Stimulated activated memory B cell treated with anti-CD40 and anti-IgM and Interleukin-4, amounts not matched to agents 10 μg/mL and 1 μg/mL and 100 μg/mL, for 72 hours (primary cell): ENCODE measurements around the gene ZNF750.

Experiments
- ATAC-seq: fragments of 150-1000 bp; cut with Tn5 transposase; 2 replicates; pipeline ENCODE4 v1.10.0; 2021
- H3K27ac Mint-ChIP-seq: one replicate; pipeline ENCODE4 v1.8.0; 2022; ENCODE audit warnings: mild to moderate bottlenecking, mixed read lengths
- H3K27me3 Mint-ChIP-seq: one replicate; pipeline ENCODE4 v1.8.0; 2022; ENCODE audit warnings: mixed read lengths
- H3K36me3 Mint-ChIP-seq: one replicate; pipeline ENCODE4 v1.8.0; 2022; ENCODE audit warnings: mixed read lengths
- H3K4me1 Mint-ChIP-seq: one replicate; pipeline ENCODE4 v1.8.0; 2022; ENCODE audit warnings: mixed read lengths
- H3K4me3 Mint-ChIP-seq: one replicate; pipeline ENCODE4 v1.8.0; 2022; ENCODE audit warnings: mild to moderate bottlenecking, moderate library complexity, mixed read lengths
- H3K9me3 Mint-ChIP-seq: one replicate; pipeline ENCODE4 v1.8.0; 2022; ENCODE audit warnings: mixed read lengths

Gene ZNF750

GRCh38 chr17:82806645-82807044 is 33.2 kb downstream of the ZNF750 start:
- peaks cover 10% of the 10 kb centered on the region for H3K4me1 Mint-ChIP-seq
- peaks cover under 1% of the 10 kb centered on the region for H3K9me3 Mint-ChIP-seq
- no peaks in the 10 kb centered on the region for H3K27me3 Mint-ChIP-seq
- H3K27ac Mint-ChIP-seq, result no peak overlapping the region
- no peak overlapping the region for H3K4me3 Mint-ChIP-seq
- peaks cover 55% of the 10 kb centered on the region for H3K36me3 Mint-ChIP-seq
- ATAC-seq, result no peak

DNA sequence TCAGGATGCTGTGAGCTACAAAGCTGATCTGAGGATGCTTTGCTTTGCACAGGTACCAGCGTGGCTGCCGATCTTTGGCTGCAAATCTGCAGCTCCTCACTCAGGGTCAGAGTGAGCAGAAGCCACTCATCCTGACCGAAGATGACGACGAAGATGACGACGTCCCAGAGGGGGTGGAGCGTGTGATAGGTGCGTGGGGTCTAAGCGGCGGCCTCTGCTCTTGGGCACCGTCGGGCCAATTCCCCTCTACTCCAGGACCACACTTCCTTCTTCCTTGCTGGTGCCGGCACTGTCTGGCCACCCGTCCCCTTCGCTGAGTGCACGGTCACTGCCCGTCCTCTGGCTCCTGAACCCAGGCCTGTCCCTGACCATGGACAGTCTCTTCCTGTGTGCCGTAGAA is 34.0 kb downstream of the ZNF750 start:
- peaks cover 55% of the 10 kb centered on the region for H3K36me3 Mint-ChIP-seq
- H3K27me3 Mint-ChIP-seq, result no peaks in the 10 kb centered on the region
- H3K4me1 Mint-ChIP-seq, result peaks cover 15% of the 10 kb centered on the region
- H3K9me3 Mint-ChIP-seq, result peaks cover 6% of the 10 kb centered on the region
- ATAC-seq, result no peak
- no peak overlapping the region for H3K27ac Mint-ChIP-seq
- H3K4me3 Mint-ChIP-seq, result no peak overlapping the region

DNA sequence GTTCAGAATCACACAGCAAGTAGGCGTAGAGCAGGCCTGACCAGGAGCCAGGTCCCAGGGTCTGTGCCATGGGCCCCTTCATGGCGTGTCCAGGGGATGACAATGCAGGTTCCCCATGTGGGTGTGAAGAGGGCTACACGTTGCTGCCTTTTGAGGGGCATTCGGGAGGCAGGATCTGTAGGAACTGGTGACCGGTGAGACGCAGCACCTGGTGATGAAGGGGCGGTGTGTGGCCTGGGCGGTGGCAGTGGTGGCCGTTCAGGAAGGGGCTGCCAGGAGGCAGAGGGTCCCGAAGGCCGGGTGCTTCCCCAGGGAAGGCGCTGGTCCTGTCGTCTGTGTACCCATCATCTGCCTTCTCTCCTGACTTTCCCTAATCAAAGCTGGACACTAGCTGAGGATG is 34.6 kb downstream of the ZNF750 start:
- Mint-ChIP-seq H3K4me3 (no peak overlapping the region), H3K4me1 (peaks cover 15% of the 10 kb centered on the region), H3K27me3 (no peaks in the 10 kb centered on the region), H3K9me3 (peaks cover 6% of the 10 kb centered on the region), H3K27ac (no peak overlapping the region), H3K36me3 (peaks cover 56% of the 10 kb centered on the region)
- no peak for ATAC-seq

DNA sequence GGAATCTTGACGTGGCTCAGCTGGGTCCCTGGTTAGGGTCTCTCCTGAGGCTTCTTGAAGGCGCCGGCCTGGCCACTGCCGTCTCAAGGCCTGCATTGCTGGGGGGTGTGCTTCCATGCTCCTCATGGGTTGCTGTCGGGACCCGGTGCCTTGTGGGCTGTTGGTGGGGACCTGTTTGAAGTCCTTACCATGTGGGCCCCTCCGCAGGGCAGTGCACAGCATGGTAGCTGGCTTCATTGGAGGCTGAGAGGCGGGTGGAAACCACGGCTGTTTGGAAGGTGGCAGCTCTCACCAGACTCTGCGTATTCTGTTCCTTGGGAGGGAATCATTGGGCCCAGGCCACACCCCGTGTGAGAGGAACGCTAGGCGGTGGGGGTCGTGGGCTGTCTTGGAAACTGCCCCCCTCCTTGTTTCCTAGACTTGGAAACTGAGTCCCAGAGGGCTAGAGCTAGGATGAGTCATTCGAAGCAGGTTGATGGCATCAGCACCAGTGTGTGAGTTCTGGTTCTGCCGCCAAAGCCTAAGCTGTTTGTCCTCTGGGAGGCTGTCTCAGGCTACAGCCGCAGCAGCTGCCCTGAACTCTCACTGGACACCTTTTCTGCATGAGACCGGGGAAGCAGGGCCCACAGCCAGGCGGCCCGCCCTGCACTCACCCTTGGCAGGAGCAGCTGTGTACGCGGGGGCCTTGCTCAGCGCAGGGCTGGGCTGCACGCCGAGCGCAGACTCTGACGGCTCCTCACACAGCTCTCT is 35.2 kb downstream of the ZNF750 start:
- H3K27me3 Mint-ChIP-seq, result no peaks in the 10 kb centered on the region
- H3K4me1 Mint-ChIP-seq, result peaks cover 15% of the 10 kb centered on the region
- no peak for ATAC-seq
- no peak overlapping the region for H3K4me3 Mint-ChIP-seq
- H3K27ac Mint-ChIP-seq, result no peak overlapping the region
- H3K9me3 Mint-ChIP-seq, result peaks cover 6% of the 10 kb centered on the region
- peaks cover 56% of the 10 kb centered on the region for H3K36me3 Mint-ChIP-seq

- Mint-ChIP-seq H3K4me3 (no peak overlapping the region), H3K36me3 (peaks cover 57% of the 10 kb centered on the region), H3K9me3 (peaks cover 6% of the 10 kb centered on the region), H3K4me1 (peaks cover 15% of the 10 kb centered on the region), H3K27ac (no peak overlapping the region), H3K27me3 (no peaks in the 10 kb centered on the region)
- no peak for ATAC-seq
Observed at GRCh38 chr17:82803606-82804005, 36.2 kb downstream of the ZNF750 start.

GRCh38 chr17:82803185-82803584 is 36.6 kb downstream of the ZNF750 start:
- Mint-ChIP-seq H3K36me3 (peaks cover 57% of the 10 kb centered on the region), H3K4me3 (no peak overlapping the region), H3K27me3 (no peaks in the 10 kb centered on the region), H3K27ac (no peak overlapping the region), H3K9me3 (peaks cover 6% of the 10 kb centered on the region), H3K4me1 (peaks cover 15% of the 10 kb centered on the region)
- ATAC-seq, result no peak

DNA sequence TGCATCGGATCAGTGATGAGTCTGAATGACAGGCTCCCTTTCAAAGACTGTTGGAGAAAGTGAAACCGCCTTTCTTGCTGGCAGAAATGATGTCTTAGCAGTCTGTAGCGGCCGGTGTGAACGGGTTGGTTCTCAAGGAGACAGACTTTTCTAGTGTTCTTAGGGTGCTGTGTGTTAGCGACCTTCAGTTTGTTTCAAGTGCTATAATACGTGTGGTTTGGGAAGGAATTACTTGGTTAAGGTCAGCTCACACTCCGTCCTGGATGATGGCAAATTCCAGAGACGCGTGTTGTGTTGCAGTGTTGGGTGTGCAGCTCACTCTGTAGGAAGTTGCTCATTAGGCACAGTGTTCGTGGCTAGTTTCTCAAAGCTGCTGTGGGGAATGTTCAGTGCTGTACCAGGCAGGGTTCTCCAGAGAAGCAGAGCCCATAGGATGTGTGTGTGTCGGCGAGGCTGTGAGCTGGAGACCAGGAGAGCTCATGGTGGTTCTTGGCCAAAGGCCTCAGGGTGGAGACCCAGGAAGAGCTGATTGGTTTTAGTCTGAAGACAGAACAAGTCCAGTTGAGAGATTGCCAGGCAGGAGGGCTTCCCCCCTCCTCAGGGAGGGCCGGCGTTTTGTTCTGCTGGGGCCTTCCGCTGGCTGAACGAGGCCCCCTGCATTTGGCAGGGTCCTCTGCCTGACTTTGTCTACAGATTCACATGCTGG is 37.6 kb downstream of the ZNF750 start:
- peaks cover 6% of the 10 kb centered on the region for H3K9me3 Mint-ChIP-seq
- no peak for ATAC-seq
- H3K27ac Mint-ChIP-seq, result no peak overlapping the region
- H3K27me3 Mint-ChIP-seq, result no peaks in the 10 kb centered on the region
- H3K36me3 Mint-ChIP-seq, result peaks cover 50% of the 10 kb centered on the region
- H3K4me3 Mint-ChIP-seq, result no peak overlapping the region
- peaks cover 6% of the 10 kb centered on the region for H3K4me1 Mint-ChIP-seq

DNA sequence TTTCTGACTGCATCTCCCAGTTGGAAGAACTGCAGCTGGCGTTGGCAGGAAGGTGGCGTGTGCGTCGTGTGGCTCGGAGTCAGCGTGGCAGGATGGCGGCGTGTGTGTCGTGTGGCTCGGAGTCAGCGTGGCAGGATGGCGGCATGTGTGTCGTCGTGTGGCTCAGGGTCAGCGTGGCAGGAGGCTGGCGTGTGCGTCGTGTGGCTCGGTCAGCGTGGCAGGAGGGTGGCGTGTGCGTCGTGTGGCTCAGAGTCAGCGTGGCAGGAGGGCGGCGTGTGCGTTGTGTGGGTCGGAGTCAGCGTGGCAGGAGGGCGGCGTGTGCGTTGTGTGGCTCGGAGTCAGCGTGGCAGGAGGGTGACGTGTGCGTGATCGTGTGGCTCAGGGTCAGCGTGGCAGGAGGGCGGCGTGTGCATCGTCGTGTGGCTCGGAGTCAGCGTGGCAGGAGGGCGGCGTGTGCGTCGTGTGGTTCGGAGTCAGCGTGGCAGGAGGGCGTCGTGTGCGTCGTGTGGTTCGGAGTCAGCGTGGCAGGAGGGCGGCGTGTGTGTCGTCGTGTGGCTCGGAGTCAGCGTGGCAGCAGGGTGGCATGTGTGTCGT is 38.3 kb downstream of the ZNF750 start:
- ATAC-seq, result no peak
- Mint-ChIP-seq H3K27ac (no peak overlapping the region), H3K36me3 (peaks cover 50% of the 10 kb centered on the region), H3K4me1 (peaks cover 6% of the 10 kb centered on the region), H3K4me3 (no peak overlapping the region), H3K27me3 (no peaks in the 10 kb centered on the region), H3K9me3 (peaks cover 6% of the 10 kb centered on the region)

GRCh38 chr17:82800885-82801284 is 38.9 kb downstream of the ZNF750 start:
- peaks cover 50% of the 10 kb centered on the region for H3K36me3 Mint-ChIP-seq
- H3K4me3 Mint-ChIP-seq, result no peak overlapping the region
- H3K27ac Mint-ChIP-seq, result no peak overlapping the region
- no peaks in the 10 kb centered on the region for H3K27me3 Mint-ChIP-seq
- peaks cover 6% of the 10 kb centered on the region for H3K4me1 Mint-ChIP-seq
- no peak for ATAC-seq
- H3K9me3 Mint-ChIP-seq, result peaks cover 6% of the 10 kb centered on the region

- Mint-ChIP-seq H3K27ac (no peak overlapping the region), H3K36me3 (peaks cover 55% of the 10 kb centered on the region), H3K4me1 (peaks cover 6% of the 10 kb centered on the region), H3K27me3 (no peaks in the 10 kb centered on the region), H3K4me3 (no peak overlapping the region), H3K9me3 (peaks cover 6% of the 10 kb centered on the region)
- ATAC-seq, result no peak
Observed at GRCh38 chr17:82799591-82799990, 40.2 kb downstream of the ZNF750 start.

GRCh38 chr17:82798752-82799151 is 41.1 kb downstream of the ZNF750 start:
- H3K27me3 Mint-ChIP-seq, result no peaks in the 10 kb centered on the region
- no peak overlapping the region for H3K27ac Mint-ChIP-seq
- no peak overlapping the region for H3K4me3 Mint-ChIP-seq

GRCh38 chr17:82797061-82797460 is 42.8 kb downstream of the ZNF750 start:
- H3K36me3 Mint-ChIP-seq, result peaks cover 49% of the 10 kb centered on the region
- peaks cover 6% of the 10 kb centered on the region for H3K4me1 Mint-ChIP-seq
- peaks cover 6% of the 10 kb centered on the region for H3K9me3 Mint-ChIP-seq
- no peak overlapping the region for H3K27ac Mint-ChIP-seq
- no peak for ATAC-seq
- no peak overlapping the region for H3K4me3 Mint-ChIP-seq
- H3K27me3 Mint-ChIP-seq, result no peaks in the 10 kb centered on the region

More at GRCh38 chr17:82798752-82799151, 41.1 kb downstream of the ZNF750 start:
- ATAC-seq, result no peak
- Mint-ChIP-seq H3K4me1 (peaks cover 6% of the 10 kb centered on the region), H3K36me3 (peaks cover 55% of the 10 kb centered on the region), H3K9me3 (peaks cover 6% of the 10 kb centered on the region)

GRCh38 chr17:82795615-82796014 is 44.2 kb downstream of the ZNF750 start:
- Mint-ChIP-seq H3K4me1 (no peaks in the 10 kb centered on the region), H3K27ac (no peak overlapping the region), H3K4me3 (no peak overlapping the region), H3K36me3 (peaks cover 44% of the 10 kb centered on the region), H3K27me3 (no peaks in the 10 kb centered on the region), H3K9me3 (no peaks in the 10 kb centered on the region)
- no peak for ATAC-seq

- Mint-ChIP-seq H3K9me3 (no peaks in the 10 kb centered on the region), H3K4me1 (no peaks in the 10 kb centered on the region), H3K36me3 (peaks cover 39% of the 10 kb centered on the region), H3K4me3 (no peak overlapping the region), H3K27me3 (no peaks in the 10 kb centered on the region), H3K27ac (no peak overlapping the region)
- no peak for ATAC-seq
Observed at GRCh38 chr17:82794781-82795482, 44.9 kb downstream of the ZNF750 start.

- H3K4me1 Mint-ChIP-seq, result no peaks in the 10 kb centered on the region
- no peaks in the 10 kb centered on the region for H3K9me3 Mint-ChIP-seq
- ATAC-seq, result no peak
- no peak overlapping the region for H3K4me3 Mint-ChIP-seq
- no peaks in the 10 kb centered on the region for H3K27me3 Mint-ChIP-seq
- H3K27ac Mint-ChIP-seq, result no peak overlapping the region
- peaks cover 38% of the 10 kb centered on the region for H3K36me3 Mint-ChIP-seq
Observed at GRCh38 chr17:82793974-82794630, 45.7 kb downstream of the ZNF750 start.
